ENCODE data around the gene CBFA2T3. TPM values are rescaled to one million over a fixed set of nuclear protein-coding genes. Genes with fewer than 3 reads are reported as not detected.

Gene CBFA2T3
- total RNA-seq, 1 experiment from 2014 or later, result 13.7 TPM

- Histone ChIP-seq H3K36me3 (ENCODE audit: control insufficient read depth, insufficient read depth, low read length) (no peaks in the 10 kb centered on the region), H3K4me3 (ENCODE audit: low read depth in 2 of 2, low read length in 2 of 2) (no peak overlapping the region), H3K9me3 (ENCODE audit: control insufficient read depth, insufficient read depth, low read depth, low read length) (no peaks in the 10 kb centered on the region), H3K27me3 (ENCODE audit: control insufficient read depth, insufficient read depth, low read length) (no peaks in the 10 kb centered on the region), H3K4me1 (ENCODE audit: control insufficient read depth, insufficient read depth, low read length) (no peaks in the 10 kb centered on the region), H3K27ac (ENCODE audit: low read length) (no peak overlapping the region)
- ChIA-PET CTCF (no interaction called here), POLR2A (no interaction called here)
- ATAC-seq, result no peak
- no TSS peak for BruUV-seq (replicated peaks)
- in situ Hi-C loops (cut with HindIII; ENCODE audit: low pct_unique_long_range_greater_than_20kb, low sequenced_read_pairs), result no loop called here
- intact Hi-C loops (cut with micrococcal nuclease; ENCODE audit: unreplicated experiment), result no loop called here
- no peak for DNase-seq (ENCODE audit: low read depth, low spot score)
- TF ChIP-seq TCF7L2 (IDR thresholded peaks at IDR 0.05; ENCODE audit: low read depth, low read length) (no peak), CTCF (IDR thresholded peaks at IDR 0.05) (no peak), REST (IDR thresholded peaks at IDR 0.05; ENCODE audit: insufficient read depth in 1 of 2, low read depth in 2 of 2, low read length in 1 of 2) (no peak), SIN3A (IDR thresholded peaks at IDR 0.05; ENCODE audit: borderline replicate concordance, insufficient read depth, low read depth, low read length) (no peak), POLR2AphosphoS5 (IDR thresholded peaks at IDR 0.05; ENCODE audit: low read depth, low read length) (no peak)
Observed at GRCh38 chr16:88874938-88875599, 101.9 kb downstream of the CBFA2T3 start.

- no TSS peak for BruUV-seq (replicated peaks)
- CTCF ChIA-PET, result no interaction called here
- H3K4me1 ChIP-seq (ENCODE audit: control insufficient read depth, insufficient read depth, low read length), result no peaks in the 10 kb centered on the region
- no peaks in the 10 kb centered on the region for H3K36me3 ChIP-seq (ENCODE audit: control insufficient read depth, insufficient read depth, low read length)
- intact Hi-C loops (cut with micrococcal nuclease; ENCODE audit: unreplicated experiment), result no loop called here
- in situ Hi-C loops (cut with HindIII; ENCODE audit: low pct_unique_long_range_greater_than_20kb, low sequenced_read_pairs), result no loop called here
- no peak overlapping the region for H3K27ac ChIP-seq (ENCODE audit: low read length)
- peak; percentile 28; the same call in 1 of the 2 replicates for ATAC-seq
- H3K4me3 ChIP-seq (ENCODE audit: low read depth in 2 of 2, low read length in 2 of 2), result no peak overlapping the region
- POLR2A ChIA-PET, result no interaction called here
- H3K27me3 ChIP-seq (ENCODE audit: control insufficient read depth, insufficient read depth, low read length), result no peaks in the 10 kb centered on the region
- DNase-seq (ENCODE audit: low read depth, low spot score), result no peak
- H3K9me3 ChIP-seq (ENCODE audit: control insufficient read depth, insufficient read depth, low read depth, low read length), result no peaks in the 10 kb centered on the region
- TF ChIP-seq POLR2AphosphoS5 (IDR thresholded peaks at IDR 0.05; ENCODE audit: low read depth, low read length), result no peak
- no peak for TF ChIP-seq TCF7L2 (IDR thresholded peaks at IDR 0.05; ENCODE audit: low read depth, low read length)
- no peak for TF ChIP-seq SIN3A (IDR thresholded peaks at IDR 0.05; ENCODE audit: borderline replicate concordance, insufficient read depth, low read depth, low read length)
- TF ChIP-seq CTCF (IDR thresholded peaks at IDR 0.05), result no peak
- no peak for TF ChIP-seq REST (IDR thresholded peaks at IDR 0.05; ENCODE audit: insufficient read depth in 1 of 2, low read depth in 2 of 2, low read length in 1 of 2)
Observed at GRCh38 chr16:88872650-88873331, 104.2 kb downstream of the CBFA2T3 start.
